ENCODE results near the gene STIM2. TPM values are rescaled to one million over a fixed set of nuclear protein-coding genes. Genes with fewer than 3 reads are reported as not detected.

STIM2 gene
- total and polyA plus RNA-seq, 9 of the 15 experiments (the other 6 are each of a cell fraction or from before 2014, with no cell fraction given): 7.2 to 26.8 (median 15.4) TPM

DNA sequence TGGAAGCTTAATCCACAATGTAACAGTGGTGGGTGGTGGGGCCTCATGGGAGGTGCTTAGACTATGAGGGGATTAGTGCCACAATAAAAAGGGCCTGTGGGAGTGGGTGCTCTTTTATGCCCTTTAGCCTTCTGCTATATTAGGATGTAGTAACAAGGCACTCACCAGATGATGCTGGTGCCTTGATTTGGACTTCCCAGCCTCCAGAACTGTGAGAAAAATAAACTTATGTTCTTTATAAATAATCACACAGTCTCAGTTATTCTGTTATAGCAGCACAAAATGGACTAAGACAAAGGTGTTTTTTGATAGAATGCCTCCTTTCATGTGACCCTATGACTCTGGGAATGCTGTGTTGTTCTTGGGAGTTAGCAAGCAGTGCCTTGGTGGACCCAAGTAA, 89.8 kb downstream of the STIM2 start (continued):
- TF ChIP-seq, protein P1, sequence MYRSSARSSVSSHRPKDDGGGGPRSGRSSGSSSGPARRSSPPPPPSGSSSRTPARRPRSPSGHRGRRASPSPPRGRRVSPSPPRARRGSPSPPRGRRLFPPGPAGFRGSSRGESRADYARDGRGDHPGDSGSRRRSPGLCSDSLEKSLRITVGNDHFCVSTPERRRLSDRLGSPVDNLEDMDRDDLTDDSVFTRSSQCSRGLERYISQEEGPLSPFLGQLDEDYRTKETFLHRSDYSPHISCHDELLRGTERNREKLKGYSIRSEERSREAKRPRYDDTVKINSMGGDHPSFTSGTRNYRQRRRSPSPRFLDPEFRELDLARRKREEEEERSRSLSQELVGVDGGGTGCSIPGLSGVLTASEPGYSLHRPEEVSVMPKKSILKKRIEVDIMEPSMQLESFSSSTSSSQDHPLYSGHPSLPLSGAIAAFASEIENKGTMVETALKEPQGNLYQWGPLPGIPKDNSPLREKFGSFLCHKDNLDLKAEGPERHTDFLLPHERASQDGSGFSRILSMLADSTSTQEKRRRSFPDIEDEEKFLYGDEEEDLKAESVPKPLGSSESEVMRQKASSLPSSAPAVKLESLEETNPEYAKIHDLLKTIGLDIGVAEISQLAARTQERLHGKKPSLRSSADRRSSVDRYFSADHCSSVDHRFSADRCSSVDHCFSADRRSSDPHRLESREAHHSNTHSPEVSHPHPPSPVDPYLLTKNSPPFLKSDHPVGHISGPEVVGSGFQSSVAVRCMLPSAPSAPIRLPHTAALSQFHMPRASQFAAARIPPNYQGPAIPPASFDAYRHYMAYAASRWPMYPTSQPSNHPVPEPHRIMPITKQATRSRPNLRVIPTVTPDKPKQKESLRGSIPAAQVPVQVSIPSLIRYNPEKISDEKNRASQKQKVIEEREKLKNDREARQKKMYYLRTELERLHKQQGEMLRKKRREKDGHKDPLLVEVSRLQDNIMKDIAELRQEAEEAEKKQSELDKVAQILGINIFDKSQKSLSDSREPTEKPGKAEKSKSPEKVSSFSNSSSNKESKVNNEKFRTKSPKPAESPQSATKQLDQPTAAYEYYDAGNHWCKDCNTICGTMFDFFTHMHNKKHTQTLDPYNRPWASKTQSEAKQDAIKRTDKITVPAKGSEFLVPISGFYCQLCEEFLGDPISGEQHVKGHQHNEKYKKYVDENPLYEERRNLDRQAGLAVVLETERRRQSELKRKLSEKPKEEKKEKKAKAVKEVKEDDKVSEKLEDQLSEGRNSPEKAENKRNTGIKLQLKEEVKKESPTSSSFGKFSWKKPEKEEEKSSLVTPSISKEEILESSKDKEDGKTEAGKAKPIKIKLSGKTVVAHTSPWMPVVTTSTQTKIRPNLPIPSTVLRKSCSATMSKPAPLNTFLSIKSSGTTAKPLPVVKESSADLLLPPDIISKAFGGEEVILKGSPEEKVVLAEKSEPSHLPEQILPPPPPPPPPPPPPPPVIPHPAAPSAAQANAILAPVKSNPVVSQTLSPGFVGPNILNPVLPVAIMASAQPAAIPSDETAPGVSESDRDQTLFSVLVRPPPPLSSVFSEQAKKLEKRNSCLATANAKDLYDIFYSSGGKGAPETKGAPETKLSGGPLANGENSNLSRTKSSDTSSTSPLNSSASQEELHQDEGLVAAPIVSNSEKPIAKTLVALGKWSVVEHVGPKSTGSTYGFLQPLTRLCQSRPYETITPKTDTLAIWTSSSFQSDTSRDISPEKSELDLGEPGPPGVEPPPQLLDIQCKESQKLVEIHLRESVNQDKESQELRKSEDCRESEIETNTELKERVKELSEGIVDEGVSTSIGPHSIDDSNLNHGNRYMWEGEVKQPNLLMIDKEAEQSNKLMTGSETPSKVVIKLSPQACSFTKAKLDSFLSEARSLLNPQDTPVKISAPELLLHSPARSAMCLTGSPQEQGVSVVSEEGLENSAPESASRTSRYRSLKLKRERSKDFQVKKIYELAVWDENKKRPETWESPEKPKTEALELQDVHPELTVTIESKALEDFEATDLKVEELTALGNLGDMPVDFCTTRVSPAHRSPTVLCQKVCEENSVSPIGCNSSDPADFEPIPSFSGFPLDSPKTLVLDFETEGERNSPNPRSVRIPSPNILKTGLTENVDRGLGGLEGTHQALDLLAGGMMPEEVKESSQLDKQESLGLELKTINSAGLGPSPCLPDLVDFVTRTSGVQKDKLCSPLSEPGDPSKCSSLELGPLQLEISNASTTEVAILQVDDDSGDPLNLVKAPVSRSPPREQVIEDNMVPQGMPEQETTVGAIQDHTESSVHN (IDR thresholded peaks at IDR 0.05; ENCODE audit: borderline replicate concordance in 1 of 2, low read depth in 1 of 2): no peak
- no peak for TF ChIP-seq CCNT2 (IDR thresholded peaks at IDR 0.05; ENCODE audit: borderline replicate concordance, extremely low read depth, insufficient read length, low read depth, low read length)
- TF ChIP-seq ADNP (tag; IDR thresholded peaks at IDR 0.05): no peak

Data from K562 (cell line).